Naive thymus-derived CD8-positive, alpha-beta T cell (primary cell): ENCODE data around the gene DCLK1. TPM values are rescaled to one million over a fixed set of nuclear protein-coding genes. Genes with fewer than 3 reads are reported as not detected.

Experiments
- ATAC-seq, 2 donors: fragments of 150-1000 bp; cut with Tn5 transposase in 1 of 2; sonication (Bioruptor Pico), chemical (Tn5 transposase) in 1 of 2; 1 replicate in 1 of 2; 2 replicates in 1 of 2; pipeline ENCODE4 v1.10.0; 2021; ENCODE audit warnings: mild to moderate bottlenecking in 2 of 2, moderate library complexity in 2 of 2
- POLR2A ChIA-PET: fragments of 350-600 bp; sonication (Branson Sonifier 250); formaldehyde crosslinking; loops from one replicate; lab custom pipeline; 2021; ENCODE audit warnings: antibody characterized with exemption; lab: Charles Lee
- DNase-seq, 10 donors: peaks; one replicate each; pipeline versions ENCODE4 v3.0.0 to v3.0.0-alpha.2; 2020 to 2022
- H3K27ac Mint-ChIP-seq, 10 donors: one replicate each; pipeline ENCODE4 v1.8.0; 2020 to 2022; ENCODE audit warnings: mild to moderate bottlenecking in 10 of 10, mixed read lengths in 10 of 10, moderate library complexity in 4 of 10, inconsistent platforms in 1 of 10
- H3K27me3 Mint-ChIP-seq, 5 donors: one replicate each; pipeline ENCODE4 v1.8.0; 2021 to 2022; ENCODE audit warnings: mixed read lengths in 5 of 5
- H3K36me3 Mint-ChIP-seq, 3 donors: one replicate each; pipeline ENCODE4 v1.8.0; 2020 to 2022; ENCODE audit warnings: mixed read lengths in 3 of 3, mild to moderate bottlenecking in 2 of 3, inconsistent platforms in 1 of 3
- H3K4me1 Mint-ChIP-seq, 4 donors: one replicate each; pipeline ENCODE4 v1.8.0; 2021 to 2022; ENCODE audit warnings: mixed read lengths in 4 of 4
- H3K4me3 Mint-ChIP-seq, 10 donors: one replicate each; pipeline ENCODE4 v1.8.0; 2020 to 2022; ENCODE audit warnings: mild to moderate bottlenecking in 10 of 10, mixed read lengths in 10 of 10, moderate library complexity in 6 of 10, inconsistent platforms in 1 of 10
- H3K9me3 Mint-ChIP-seq, 9 donors: one replicate each; pipeline ENCODE4 v1.8.0; 2020 to 2022; ENCODE audit warnings: mixed read lengths in 9 of 9, mild to moderate bottlenecking in 3 of 9, inconsistent platforms in 1 of 9, moderate library complexity in 1 of 9
- polyA plus RNA-seq, 3 donors: library from polyadenylated mRNA; unstranded; fragments of 300-500 nt; fragmentation: Illumina TruSeq; gene quantifications; one replicate each; pipeline ENCODE4 v1.2.3, GENCODE V29; 2021
- total RNA-seq, 8 experiments: library from RNA in 2 of 8; stranded (reverse) in 2 of 8; gene quantifications; one replicate each; pipeline ENCODE4 v1.2.3 and lab custom pipeline; 2021 to 2026

Gene DCLK1
- total and polyA plus RNA-seq, 5 experiments from 2014 or later, result not detected

DNA sequence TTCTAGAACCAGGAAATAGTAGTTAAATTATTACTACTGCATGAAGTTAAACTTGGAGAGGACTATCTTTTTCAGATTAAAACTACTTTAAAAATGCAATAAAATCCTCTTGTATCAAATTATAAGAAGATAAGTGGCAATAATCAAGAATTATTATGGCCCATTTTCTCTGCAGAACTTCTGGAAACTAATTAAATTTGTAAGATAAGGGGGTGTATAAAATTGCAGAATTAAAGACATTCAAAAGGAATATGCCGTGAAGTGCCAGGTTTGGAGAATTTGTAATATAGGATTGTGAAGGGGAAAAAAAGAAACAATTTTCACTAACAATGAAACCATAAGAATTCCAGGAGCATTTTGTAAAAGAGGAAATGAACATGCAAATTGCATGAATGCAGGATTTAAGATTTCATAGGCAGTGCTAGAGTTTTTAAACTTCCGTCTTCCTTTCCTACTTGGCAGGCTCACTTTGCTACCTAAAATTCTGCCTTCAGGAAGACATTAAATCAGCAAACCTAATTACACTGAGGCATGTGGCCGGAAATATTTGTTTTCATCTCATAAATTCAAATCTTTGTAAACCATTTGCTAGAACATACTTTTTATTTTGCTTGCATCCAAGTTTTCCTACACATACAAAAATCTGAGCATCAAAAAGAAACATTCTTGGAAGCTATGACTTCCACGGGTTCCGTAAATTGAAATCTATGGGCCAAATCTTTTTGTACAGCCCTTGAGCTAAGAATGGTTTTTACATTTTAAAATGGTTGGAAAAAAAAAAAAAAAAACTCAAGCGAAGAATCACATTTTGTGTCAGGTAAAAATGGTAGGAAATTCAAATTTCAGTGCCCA, 166.9 kb downstream of the DCLK1 start:
- POLR2A ChIA-PET, result no interaction called here

DNA sequence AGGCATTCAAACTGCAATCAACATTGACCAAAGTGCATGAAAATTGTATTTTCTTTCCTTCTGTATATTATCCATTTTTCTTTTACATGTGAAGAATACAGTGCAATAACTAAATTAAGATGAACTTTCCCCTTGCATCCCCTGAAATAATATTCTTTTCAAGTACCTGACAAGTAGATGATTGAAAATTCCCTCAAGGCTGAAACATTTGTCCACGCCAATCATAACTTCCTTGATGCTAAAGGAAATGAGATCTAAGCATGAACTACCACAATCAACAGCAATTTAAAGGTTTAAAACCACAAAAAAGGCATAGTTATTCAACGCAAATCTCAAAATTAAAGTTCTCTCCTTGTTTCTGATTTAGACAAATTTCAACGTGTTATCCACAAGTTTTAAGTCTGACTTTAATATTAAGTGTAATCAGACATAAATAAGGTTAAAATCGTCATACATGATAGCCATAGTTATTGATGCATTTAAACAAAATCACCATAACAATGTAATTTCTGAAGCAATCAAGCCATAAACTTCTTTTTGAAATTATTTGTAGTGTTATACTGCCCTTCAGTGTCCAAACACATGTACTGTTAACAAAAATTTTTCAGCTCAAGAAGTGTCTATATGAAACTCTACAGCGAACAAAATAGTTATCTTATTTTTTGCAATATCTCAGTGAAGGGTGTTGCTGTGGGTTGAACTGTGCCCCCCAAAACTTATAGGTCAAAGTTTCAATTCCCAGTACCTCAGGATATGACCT, 169.5 kb downstream of the DCLK1 start:
- Mint-ChIP-seq H3K27me3 (peaks cover 0 to 5% (median 1%) of the 10 kb centered on the region in 5 donors), H3K4me3 (no peak overlapping the region)

More for the DNA sequence above, 166.9 kb downstream of the DCLK1 start:
- Mint-ChIP-seq H3K27me3 (peaks cover 0 to 5% (median 2%) of the 10 kb centered on the region in 5 donors), H3K9me3 (peaks cover 0 to 21% (median 9%) of the 10 kb centered on the region in 9 donors), H3K4me3 (no peak overlapping the region), H3K27ac (no peak overlapping the region), H3K4me1 (no peaks in the 10 kb centered on the region), H3K36me3 (peaks cover 0 to 10% (median 0%) of the 10 kb centered on the region in 3 donors)
- ATAC-seq (no peak), DNase-seq (no peak)

DNA sequence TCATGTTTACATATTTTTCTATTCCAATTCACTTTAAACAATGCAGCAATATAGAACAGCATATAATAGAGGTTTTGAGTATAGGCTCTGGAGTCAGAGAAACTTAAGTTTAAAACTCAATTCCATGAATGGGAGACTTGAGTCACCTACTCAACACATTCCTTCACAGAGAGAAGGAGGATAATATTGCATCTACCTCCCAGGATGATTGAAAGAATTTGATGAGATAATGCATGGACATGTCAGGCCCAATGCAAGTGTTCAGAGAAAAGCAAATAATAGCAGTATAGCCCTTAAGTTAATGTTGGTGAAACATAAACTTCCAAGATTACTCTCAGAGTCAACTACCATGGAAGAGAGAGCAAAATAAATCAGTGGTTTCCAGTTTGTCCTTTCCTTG, 170.2 kb downstream of the DCLK1 start:
- no peak overlapping the region for H3K4me3 Mint-ChIP-seq
- POLR2A ChIA-PET, result no interaction called here
- DNase-seq, result no peak
- H3K4me1 Mint-ChIP-seq, result no peaks in the 10 kb centered on the region
- H3K27me3 Mint-ChIP-seq, result peaks cover 0 to 5% (median 1%) of the 10 kb centered on the region in 5 donors
- H3K9me3 Mint-ChIP-seq, result peaks cover 0 to 6% (median 3%) of the 10 kb centered on the region in 9 donors
- no peak for ATAC-seq
- H3K36me3 Mint-ChIP-seq, result peaks cover 0 to 5% (median 0%) of the 10 kb centered on the region in 3 donors
- no peak overlapping the region for H3K27ac Mint-ChIP-seq

More for the DNA sequence above, 169.5 kb downstream of the DCLK1 start:
- POLR2A ChIA-PET, result no interaction called here
- no peaks in the 10 kb centered on the region for H3K4me1 Mint-ChIP-seq
- H3K9me3 Mint-ChIP-seq, result peaks cover 0 to 7% (median 2%) of the 10 kb centered on the region in 9 donors
- H3K27ac Mint-ChIP-seq, result no peak overlapping the region
- no peak for ATAC-seq
- DNase-seq, result no peak
- H3K36me3 Mint-ChIP-seq, result peaks cover 0 to 5% (median 0%) of the 10 kb centered on the region in 3 donors

DNA sequence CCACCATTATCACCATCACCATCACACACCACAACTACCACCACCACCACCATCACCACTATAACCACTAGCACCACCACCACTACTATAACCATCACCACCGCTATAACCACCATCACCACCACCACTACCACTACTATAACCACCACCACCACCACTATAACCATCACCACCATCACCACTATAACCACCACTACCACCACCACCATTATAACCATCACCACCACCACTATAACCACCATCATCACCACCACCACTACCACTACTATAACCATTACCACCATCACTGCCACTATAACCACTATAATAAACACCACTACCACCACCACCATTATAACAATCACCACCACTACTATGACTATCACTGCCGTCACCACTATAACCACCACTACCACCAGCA, 173.2 kb downstream of the DCLK1 start:
- ATAC-seq (no peak), DNase-seq (no peak)
- Mint-ChIP-seq H3K36me3 (no peaks in the 10 kb centered on the region), H3K9me3 (peaks cover 0 to 1% (median 0%) of the 10 kb centered on the region in 9 donors), H3K4me1 (no peaks in the 10 kb centered on the region), H3K27ac (no peak overlapping the region), H3K27me3 (peaks cover 0 to 5% (median 0%) of the 10 kb centered on the region in 5 donors), H3K4me3 (no peak overlapping the region)
- POLR2A ChIA-PET, result no interaction called here

DNA sequence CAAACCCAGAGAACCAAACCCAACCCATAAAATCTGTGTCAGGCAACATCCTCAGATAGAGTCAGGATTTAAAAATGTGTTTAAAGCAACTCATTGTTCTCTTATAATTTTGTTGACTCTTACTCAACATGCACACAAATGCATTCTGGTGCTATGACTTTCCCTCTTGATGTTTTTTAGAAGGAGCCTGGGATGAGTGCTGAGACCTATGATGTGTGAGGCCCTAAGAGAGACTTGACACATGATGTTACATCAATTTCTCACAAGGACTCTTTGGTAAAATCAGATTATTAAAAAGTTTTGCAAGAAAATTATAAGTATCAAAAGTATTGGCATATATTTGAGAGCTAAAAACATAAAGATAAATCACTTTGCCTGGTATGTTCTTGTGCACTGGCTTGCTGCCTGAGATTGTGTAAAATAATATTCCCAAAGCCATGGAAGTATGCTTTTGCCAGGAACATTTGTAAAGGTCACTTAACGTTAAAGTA, 173.9 kb downstream of the DCLK1 start:
- DNase-seq (no peak), ATAC-seq (no peak)
- Mint-ChIP-seq H3K9me3 (peaks cover 0 to 1% (median 0%) of the 10 kb centered on the region in 9 donors), H3K4me3 (no peak overlapping the region), H3K27me3 (peaks cover 0 to 5% (median 0%) of the 10 kb centered on the region in 5 donors), H3K36me3 (no peaks in the 10 kb centered on the region), H3K4me1 (no peaks in the 10 kb centered on the region), H3K27ac (no peak overlapping the region)
- POLR2A ChIA-PET, result no interaction called here

DNA sequence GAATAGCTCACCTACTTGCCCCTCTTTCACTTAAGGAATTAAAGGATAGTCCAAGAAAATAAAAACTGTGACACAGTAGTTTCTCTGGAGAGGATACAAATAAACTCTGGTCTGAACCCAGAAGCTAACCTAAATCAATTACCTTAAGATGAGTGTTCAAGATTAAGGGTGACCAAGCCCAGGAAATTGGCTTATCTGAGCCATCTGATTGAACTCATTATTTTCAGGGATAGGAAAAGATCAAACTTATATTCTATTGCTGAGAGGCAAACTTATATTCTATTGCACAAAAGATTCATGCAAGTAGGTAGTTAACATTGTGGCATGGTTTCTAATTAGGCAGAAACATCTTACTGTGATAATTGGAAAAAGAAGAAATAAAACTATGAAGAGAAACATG, 175.1 kb downstream of the DCLK1 start:
- no peaks in the 10 kb centered on the region for H3K36me3 Mint-ChIP-seq

DNA sequence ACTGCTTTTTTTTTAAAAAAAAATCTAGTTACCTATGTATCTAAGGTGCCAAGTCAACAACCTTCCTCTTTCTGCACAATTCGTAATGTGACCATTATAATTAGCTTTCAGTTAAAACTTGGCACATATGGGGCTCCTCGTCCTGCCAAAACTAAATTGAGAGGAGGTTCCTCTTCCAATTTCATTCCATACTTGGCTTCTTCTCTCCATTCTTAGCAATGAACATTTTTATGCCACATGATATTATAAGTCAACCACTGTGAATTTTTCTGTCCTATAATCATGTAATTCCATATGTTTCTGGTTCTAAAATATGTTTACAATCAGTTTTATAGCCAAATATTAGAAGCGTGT, 177.0 kb downstream of the DCLK1 start:
- ATAC-seq (no peak), DNase-seq (no peak)
- H3K27ac Mint-ChIP-seq, result no peak overlapping the region

More for the DNA sequence above, 175.1 kb downstream of the DCLK1 start:
- H3K27ac Mint-ChIP-seq, result no peak overlapping the region
- H3K27me3 Mint-ChIP-seq, result peaks cover 0 to 5% (median 0%) of the 10 kb centered on the region in 5 donors
- ATAC-seq, result no peak
- peaks cover 0 to 1% (median 0%) of the 10 kb centered on the region in 9 donors for H3K9me3 Mint-ChIP-seq
- no peak for DNase-seq
- POLR2A ChIA-PET, result no interaction called here
- H3K4me1 Mint-ChIP-seq, result no peaks in the 10 kb centered on the region
- H3K4me3 Mint-ChIP-seq, result no peak overlapping the region

DNA sequence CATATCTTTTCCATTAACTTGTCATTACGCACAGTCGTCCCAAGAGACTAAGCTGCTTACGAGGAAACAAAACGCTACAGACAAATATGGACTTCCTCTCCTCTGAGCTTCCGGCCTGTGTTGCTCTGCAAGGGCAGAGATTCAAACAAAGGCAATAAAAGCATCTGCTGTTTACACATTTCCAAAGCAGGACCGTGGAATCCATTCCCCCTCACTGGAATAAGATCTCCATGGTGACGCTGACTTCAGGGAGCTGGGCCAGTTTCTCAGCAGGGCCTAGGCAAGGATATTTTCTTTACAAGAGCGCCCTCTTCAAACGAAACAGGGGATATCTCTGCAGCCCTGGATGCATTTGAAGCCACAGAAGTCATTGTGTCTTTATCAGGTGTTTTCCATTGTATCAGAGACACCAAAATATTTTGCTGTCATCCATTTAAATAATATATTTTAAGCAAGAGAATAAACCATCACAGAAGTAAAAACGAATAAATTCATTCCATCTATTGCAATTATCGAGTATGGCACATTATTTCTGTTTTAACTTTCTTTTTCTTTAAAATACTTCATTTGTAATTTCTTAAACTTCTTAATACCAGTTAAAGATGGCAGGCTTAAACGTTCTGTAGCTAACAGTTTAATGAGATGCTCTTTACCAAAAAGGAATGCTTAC, 177.5 kb downstream of the DCLK1 start:
- Mint-ChIP-seq H3K4me3 (no peak overlapping the region), H3K27me3 (no peaks in the 10 kb centered on the region), H3K4me1 (no peaks in the 10 kb centered on the region), H3K36me3 (no peaks in the 10 kb centered on the region), H3K9me3 (peaks cover 0 to 3% (median 0%) of the 10 kb centered on the region in 9 donors), H3K27ac (no peak overlapping the region)
- POLR2A ChIA-PET, result no interaction called here
- ATAC-seq, result no peak
- DNase-seq, result no peak

More for the DNA sequence above, 177.0 kb downstream of the DCLK1 start:
- peaks cover 0 to 1% (median 0%) of the 10 kb centered on the region in 5 donors for H3K27me3 Mint-ChIP-seq
- H3K4me3 Mint-ChIP-seq, result no peak overlapping the region
- H3K36me3 Mint-ChIP-seq, result no peaks in the 10 kb centered on the region
- no peaks in the 10 kb centered on the region for H3K4me1 Mint-ChIP-seq
- POLR2A ChIA-PET, result no interaction called here
- peaks cover 0 to 3% (median 0%) of the 10 kb centered on the region in 9 donors for H3K9me3 Mint-ChIP-seq

DNA sequence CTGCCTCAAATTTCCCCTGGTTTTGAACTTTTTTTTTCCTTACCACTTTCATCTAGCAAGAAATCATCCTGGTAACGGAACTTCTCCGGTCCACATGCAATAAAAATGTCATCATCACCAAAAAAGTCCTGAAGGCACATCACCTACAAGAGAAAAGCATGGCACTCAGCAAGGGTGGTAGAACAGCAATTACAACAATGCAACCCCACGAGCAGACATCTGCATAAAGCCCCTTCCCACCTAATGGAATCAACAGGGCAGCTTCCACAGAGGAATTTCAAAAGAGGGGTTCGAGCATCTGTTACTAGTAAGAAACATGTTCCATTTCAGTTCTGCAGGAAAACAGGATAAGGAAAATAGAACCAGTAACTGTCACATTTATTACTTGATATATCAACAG, 183.9 kb downstream of the DCLK1 start:
- ATAC-seq, result no peak
- no peaks in the 10 kb centered on the region for H3K4me1 Mint-ChIP-seq
- H3K9me3 Mint-ChIP-seq, result peaks cover 0 to 15% (median 5%) of the 10 kb centered on the region in 9 donors
- DNase-seq, result no peak
- POLR2A ChIA-PET, result no interaction called here
- peaks cover 0 to 9% (median 0%) of the 10 kb centered on the region in 3 donors for H3K36me3 Mint-ChIP-seq
- H3K4me3 Mint-ChIP-seq, result no peak overlapping the region
- no peak overlapping the region for H3K27ac Mint-ChIP-seq
- peaks cover 0 to 2% (median 0%) of the 10 kb centered on the region in 5 donors for H3K27me3 Mint-ChIP-seq

DNA sequence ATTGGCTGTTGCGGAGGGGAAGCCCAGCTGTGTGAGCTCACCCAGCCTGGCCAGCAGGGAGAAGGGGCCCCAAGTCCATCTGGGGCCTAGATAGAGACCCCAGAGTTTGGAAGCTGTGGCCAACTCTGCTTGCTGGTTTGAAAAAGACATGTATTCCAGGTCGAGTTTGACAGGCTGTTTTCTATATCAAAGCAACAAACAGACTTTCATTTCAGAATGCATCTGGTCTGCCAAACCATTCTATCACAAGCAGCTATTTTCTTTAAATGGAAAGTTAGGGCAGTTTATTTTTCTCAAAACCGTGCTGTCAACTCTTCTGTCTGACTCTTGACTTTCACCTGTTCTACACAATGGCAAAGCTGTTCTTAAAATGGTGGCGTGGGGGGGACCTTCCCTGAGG, 185.8 kb downstream of the DCLK1 start:
- Mint-ChIP-seq H3K4me3 (no peak overlapping the region), H3K4me1 (no peaks in the 10 kb centered on the region), H3K27me3 (peaks cover 0 to 2% (median 0%) of the 10 kb centered on the region in 5 donors), H3K36me3 (peaks cover 0 to 9% (median 0%) of the 10 kb centered on the region in 3 donors), H3K27ac (no peak overlapping the region), H3K9me3 (peaks cover 0 to 15% (median 5%) of the 10 kb centered on the region in 9 donors)
- DNase-seq (no peak), ATAC-seq (no peak)
- POLR2A ChIA-PET, result no interaction called here

DNA sequence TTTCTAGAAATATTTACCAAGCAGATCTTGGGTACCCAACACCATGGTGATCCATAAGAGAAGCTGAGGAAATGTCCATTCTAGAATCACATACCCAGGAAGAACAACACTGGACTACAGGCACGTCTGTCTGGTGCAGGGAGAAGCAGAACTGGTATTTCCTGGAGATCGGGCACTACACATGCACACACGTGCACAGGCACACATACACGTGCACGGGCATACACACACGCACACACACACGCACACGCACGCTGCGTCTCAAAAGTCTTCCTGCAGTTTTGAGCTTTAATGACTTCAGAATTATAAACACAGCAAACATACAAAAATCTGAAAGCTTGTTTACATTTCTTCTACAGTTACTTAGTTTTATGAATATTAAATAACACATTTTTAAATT, 189.8 kb downstream of the DCLK1 start:
- Mint-ChIP-seq H3K27ac (no peak overlapping the region), H3K9me3 (peaks cover 0 to 15% (median 6%) of the 10 kb centered on the region in 9 donors), H3K4me3 (no peak overlapping the region), H3K4me1 (no peaks in the 10 kb centered on the region), H3K36me3 (peaks cover 0 to 9% (median 0%) of the 10 kb centered on the region in 3 donors), H3K27me3 (peaks cover 0 to 10% (median 2%) of the 10 kb centered on the region in 5 donors)
- POLR2A ChIA-PET, result no interaction called here
- ATAC-seq (no peak), DNase-seq (no peak)

DNA sequence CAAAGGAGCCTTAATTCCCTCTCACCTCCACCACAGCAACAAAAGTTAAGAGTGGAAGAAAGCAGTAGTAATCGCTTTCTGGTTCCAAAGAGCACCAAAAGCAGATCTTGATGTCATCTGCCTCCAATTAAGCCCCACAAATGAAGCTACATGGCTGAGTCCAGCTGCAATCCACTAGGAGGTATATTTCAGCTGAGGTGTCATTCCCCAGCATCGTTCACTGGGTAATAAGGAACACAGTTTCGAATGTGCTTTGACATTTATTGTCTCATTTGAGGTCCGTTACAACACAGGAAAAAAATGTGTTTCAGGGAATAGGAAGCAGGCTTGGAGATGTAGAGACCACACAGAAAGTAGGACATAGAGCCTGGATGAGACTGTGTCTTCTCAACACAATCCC, 190.4 kb downstream of the DCLK1 start:
- Mint-ChIP-seq H3K9me3 (peaks cover 0 to 15% (median 6%) of the 10 kb centered on the region in 9 donors), H3K27me3 (peaks cover 0 to 10% (median 2%) of the 10 kb centered on the region in 5 donors), H3K4me1 (no peaks in the 10 kb centered on the region), H3K27ac (no peak overlapping the region), H3K36me3 (peaks cover 0 to 9% (median 0%) of the 10 kb centered on the region in 3 donors), H3K4me3 (no peak overlapping the region)
- ATAC-seq, result no peak
- POLR2A ChIA-PET, result no interaction called here
- DNase-seq, result no peak
